Measurements from ENCODE around the gene DBF4. TPM values are rescaled to one million over a fixed set of nuclear protein-coding genes. Genes with fewer than 3 reads are reported as not detected.

Gene DBF4
- total and polyA plus RNA-seq, 2 of the 13 experiments (the other 11 are each of a cell fraction or from before 2014, with no cell fraction given): 5.0 to 64.4 TPM

- TF ChIP-seq SP4 (CRISPR knock-in tag; IDR thresholded peaks at IDR 0.05): peak; percentile 94
- no peak for TF ChIP-seq ZBTB49 (CRISPR knock-in tag; IDR thresholded peaks at IDR 0.05; ENCODE audit: borderline replicate concordance)
- TF ChIP-seq CBX2 (IDR thresholded peaks at IDR 0.05; ENCODE audit: low read depth, low read length): no peak
- TF ChIP-seq CBX2 (CRISPR knock-in tag; IDR thresholded peaks at IDR 0.05; ENCODE audit: low read depth): no peak; the same call in 1 of the 2 replicates
- no peak for TF ChIP-seq ZNF260 (CRISPR knock-in tag; IDR thresholded peaks at IDR 0.05; ENCODE audit: borderline replicate concordance, low read depth)
- TF ChIP-seq ZNF30 (CRISPR knock-in tag; IDR thresholded peaks at IDR 0.05): no peak
- TF ChIP-seq SAP130 (CRISPR knock-in tag; IDR thresholded peaks at IDR 0.05; ENCODE audit: low read depth): peak; percentile 90
- no peak for TF ChIP-seq KAT2B (IDR thresholded peaks at IDR 0.05; ENCODE audit: borderline replicate concordance, low read depth, low read length)
- no peak for TF ChIP-seq NFYB (CRISPR knock-in tag; IDR thresholded peaks at IDR 0.05)
- no peak for TF ChIP-seq HBP1 (CRISPR knock-in tag; IDR thresholded peaks at IDR 0.05; ENCODE audit: low read depth)
- TF ChIP-seq ATF1 (CRISPR knock-in tag; IDR thresholded peaks at IDR 0.05): no peak
- peak; percentile 68; the same call in 1 of the 2 replicates for TF ChIP-seq HIVEP1 (CRISPR knock-in tag; IDR thresholded peaks at IDR 0.05)
- no peak for TF ChIP-seq GTF3A (CRISPR knock-in tag; conservative IDR thresholded peaks at IDR 0.05)
- no peak for TF ChIP-seq ZNF780A (CRISPR knock-in tag; IDR thresholded peaks at IDR 0.05)
- TF ChIP-seq BCL3 (CRISPR knock-in tag; IDR thresholded peaks at IDR 0.05): peak; percentile 87
- no peak for TF ChIP-seq JARID2 (CRISPR knock-in tag; IDR thresholded peaks at IDR 0.05; ENCODE audit: insufficient replicate concordance)
- TF ChIP-seq NFYC (CRISPR knock-in tag; IDR thresholded peaks at IDR 0.05): no peak
- no peak for TF ChIP-seq KLF13 (CRISPR knock-in tag; IDR thresholded peaks at IDR 0.05)
- no peak for TF ChIP-seq ZNF512 (CRISPR knock-in tag; IDR thresholded peaks at IDR 0.05)
- TF ChIP-seq ZNF737 (CRISPR knock-in tag; IDR thresholded peaks at IDR 0.05; ENCODE audit: borderline replicate concordance): no peak
- TF ChIP-seq ATF6 (CRISPR knock-in tag; conservative IDR thresholded peaks at IDR 0.05): no peak
- TF ChIP-seq ZBTB21 (CRISPR knock-in tag; IDR thresholded peaks at IDR 0.05): no peak
Observed at GRCh38 chr7:87876040-87876868, at the start of gene DBF4, which contains the start of gene SLC25A40 (continued).
